ENCODE data around the gene SCAMP4. TPM values are rescaled to one million over a fixed set of nuclear protein-coding genes. Genes with fewer than 3 reads are reported as not detected.

Gene SCAMP4
- total RNA-seq, 1 donor from 2014 or later = 51.6 TPM

- Mint-ChIP-seq H3K9me3 (ENCODE audit: low read depth) (no peaks in the 10 kb centered on the region), H3K27me3 (ENCODE audit: low read depth) (no peaks in the 10 kb centered on the region), H3K4me3 (ENCODE audit: unreplicated experiment) (no peak overlapping the region), H3K27ac (ENCODE audit: unreplicated experiment) (no peak overlapping the region), H3K36me3 (ENCODE audit: low read depth) (peaks cover 14% of the 10 kb centered on the region), H3K4me1 (ENCODE audit: low read depth) (no peaks in the 10 kb centered on the region)
- no peak for DNase-seq (ENCODE audit: low spot score)
- TF ChIP-seq CTCF (IDR thresholded peaks at IDR 0.05) = no peak
Measured at GRCh38 chr19:1921326-1921725, 16.1 kb downstream of the SCAMP4 start.

DNA sequence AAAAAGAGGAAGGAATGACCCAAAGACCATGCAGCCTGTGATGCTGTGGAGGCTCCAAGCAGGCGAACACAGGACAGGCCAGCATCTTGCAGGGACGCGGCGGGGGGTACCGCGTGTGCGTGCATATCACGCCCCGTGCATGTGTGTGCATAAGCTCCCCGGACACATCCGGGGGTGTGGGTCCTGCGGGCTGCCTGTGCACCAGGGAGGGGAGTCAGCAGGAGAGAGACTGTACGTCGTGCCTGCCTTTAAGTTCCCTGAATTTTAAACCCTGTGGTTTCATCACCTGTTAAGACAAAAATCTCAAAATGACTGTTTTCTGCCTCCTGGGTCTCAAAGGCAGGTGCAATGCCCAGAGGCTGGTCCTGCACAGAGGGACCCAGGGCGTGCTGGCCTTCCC lies 16.6 kb downstream of the SCAMP4 start:
- Mint-ChIP-seq H3K27ac (ENCODE audit: unreplicated experiment) (no peak overlapping the region), H3K9me3 (ENCODE audit: low read depth) (no peaks in the 10 kb centered on the region), H3K4me1 (ENCODE audit: low read depth) (no peaks in the 10 kb centered on the region), H3K4me3 (ENCODE audit: unreplicated experiment) (no peak overlapping the region), H3K36me3 (ENCODE audit: low read depth) (peaks cover 14% of the 10 kb centered on the region), H3K27me3 (ENCODE audit: low read depth) (no peaks in the 10 kb centered on the region)
- TF ChIP-seq CTCF (IDR thresholded peaks at IDR 0.05) = no peak
- DNase-seq (ENCODE audit: low spot score) = no peak

DNA sequence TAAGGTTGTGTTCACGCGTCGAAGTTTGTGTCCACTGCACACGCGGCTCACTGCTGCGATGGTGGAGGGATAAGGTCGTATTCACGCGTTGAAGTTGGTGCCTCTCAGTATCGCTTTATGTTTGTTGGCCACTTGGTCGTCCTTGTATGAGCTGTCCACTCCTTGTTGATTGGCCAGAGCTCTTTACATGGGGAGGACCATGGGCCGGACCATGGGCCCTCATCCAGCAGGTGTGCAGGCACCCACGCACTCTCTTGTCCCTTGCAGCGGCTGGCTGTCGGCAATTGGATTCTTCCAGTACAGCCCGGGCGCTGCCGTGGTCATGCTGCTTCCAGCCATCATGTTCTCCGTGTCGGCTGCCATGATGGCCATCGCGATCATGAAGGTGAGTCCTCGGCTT lies 17.6 kb downstream of the SCAMP4 start:
- Mint-ChIP-seq H3K36me3 (ENCODE audit: low read depth) (peaks cover 14% of the 10 kb centered on the region), H3K4me3 (ENCODE audit: unreplicated experiment) (no peak overlapping the region), H3K9me3 (ENCODE audit: low read depth) (no peaks in the 10 kb centered on the region), H3K4me1 (ENCODE audit: low read depth) (no peaks in the 10 kb centered on the region), H3K27me3 (ENCODE audit: low read depth) (no peaks in the 10 kb centered on the region), H3K27ac (ENCODE audit: unreplicated experiment) (no peak overlapping the region)
- no peak for DNase-seq (ENCODE audit: low spot score)
- TF ChIP-seq CTCF (IDR thresholded peaks at IDR 0.05) = no peak

DNA sequence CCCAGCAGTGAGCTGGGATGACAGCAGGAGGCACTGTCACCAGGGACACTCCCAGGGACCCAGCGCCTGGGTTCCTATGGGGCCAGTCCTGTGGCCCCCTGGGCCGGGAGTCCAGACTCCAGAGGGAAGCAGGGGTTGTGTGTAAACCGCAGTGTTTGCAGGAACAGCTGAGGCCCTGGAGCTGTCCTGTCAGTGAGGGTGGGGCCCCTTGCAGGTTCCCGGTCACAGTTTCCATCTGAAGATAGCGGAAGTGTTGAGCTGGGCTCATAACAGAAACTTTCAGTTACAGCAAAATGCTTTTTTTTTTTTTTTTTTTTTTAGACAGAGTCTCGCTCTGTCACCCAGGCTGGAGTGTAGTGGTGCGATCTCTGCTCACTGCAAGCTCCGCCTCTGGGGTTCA lies 18.1 kb downstream of the SCAMP4 start:
- Mint-ChIP-seq H3K4me1 (ENCODE audit: low read depth) (no peaks in the 10 kb centered on the region), H3K36me3 (ENCODE audit: low read depth) (peaks cover 13% of the 10 kb centered on the region), H3K27me3 (ENCODE audit: low read depth) (no peaks in the 10 kb centered on the region), H3K4me3 (ENCODE audit: unreplicated experiment) (no peak overlapping the region), H3K9me3 (ENCODE audit: low read depth) (no peaks in the 10 kb centered on the region), H3K27ac (ENCODE audit: unreplicated experiment) (no peak overlapping the region)
- TF ChIP-seq CTCF (IDR thresholded peaks at IDR 0.05) = no peak
- DNase-seq (ENCODE audit: low spot score) = no peak

DNA sequence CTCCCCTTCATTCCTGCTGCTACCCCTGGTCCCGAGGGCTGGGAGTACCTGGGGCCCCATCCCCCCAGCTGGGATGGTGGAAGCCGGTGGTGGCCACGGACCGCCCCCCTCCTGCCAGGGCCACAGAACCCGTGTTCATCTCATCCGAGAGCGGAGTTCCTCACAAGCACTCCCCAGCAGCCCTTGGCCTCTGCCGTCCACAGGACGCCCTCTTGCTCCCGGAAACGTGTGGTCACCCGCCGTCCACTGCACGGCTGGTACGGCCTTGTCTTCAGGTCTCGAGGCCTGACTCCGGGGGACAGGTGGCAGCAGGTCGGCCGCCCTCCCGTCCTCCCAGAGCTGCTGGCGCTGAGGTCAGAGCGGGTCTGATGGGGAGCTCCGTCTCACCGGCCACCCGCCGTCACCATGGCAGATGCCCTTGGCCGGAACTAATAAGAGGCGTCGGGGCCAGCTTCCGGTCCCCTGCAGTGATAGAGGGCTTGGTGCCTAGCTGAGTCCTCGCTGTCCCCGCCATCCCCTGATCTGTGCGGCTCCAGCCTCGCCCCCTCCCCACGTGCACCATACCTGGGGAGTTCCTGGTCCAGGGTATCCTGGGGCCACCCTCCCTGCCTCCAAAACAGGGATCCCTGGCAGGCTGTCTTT lies 19.2 kb downstream of the SCAMP4 start:
- peaks cover 10% of the 10 kb centered on the region for H3K36me3 Mint-ChIP-seq (ENCODE audit: low read depth)
- H3K9me3 Mint-ChIP-seq (ENCODE audit: low read depth) = no peaks in the 10 kb centered on the region
- peaks cover 2% of the 10 kb centered on the region for H3K4me1 Mint-ChIP-seq (ENCODE audit: low read depth)
- H3K27me3 Mint-ChIP-seq (ENCODE audit: low read depth) = no peaks in the 10 kb centered on the region
- DNase-seq (ENCODE audit: low spot score) = no peak
- no peak overlapping the region for H3K4me3 Mint-ChIP-seq (ENCODE audit: unreplicated experiment)
- TF ChIP-seq CTCF (IDR thresholded peaks at IDR 0.05) = no peak
- no peak overlapping the region for H3K27ac Mint-ChIP-seq (ENCODE audit: unreplicated experiment)
